ENCODE data around the gene SF3A2. TPM values are rescaled to one million over a fixed set of nuclear protein-coding genes. Genes with fewer than 3 reads are reported as not detected.
A peak's percentile ranks its signal among the peaks of the same experiment; 100 is the strongest.

SF3A2 gene
- total and polyA plus RNA-seq, 4 donors = 29.2 to 97.8 (median 56.3) TPM

DNA sequence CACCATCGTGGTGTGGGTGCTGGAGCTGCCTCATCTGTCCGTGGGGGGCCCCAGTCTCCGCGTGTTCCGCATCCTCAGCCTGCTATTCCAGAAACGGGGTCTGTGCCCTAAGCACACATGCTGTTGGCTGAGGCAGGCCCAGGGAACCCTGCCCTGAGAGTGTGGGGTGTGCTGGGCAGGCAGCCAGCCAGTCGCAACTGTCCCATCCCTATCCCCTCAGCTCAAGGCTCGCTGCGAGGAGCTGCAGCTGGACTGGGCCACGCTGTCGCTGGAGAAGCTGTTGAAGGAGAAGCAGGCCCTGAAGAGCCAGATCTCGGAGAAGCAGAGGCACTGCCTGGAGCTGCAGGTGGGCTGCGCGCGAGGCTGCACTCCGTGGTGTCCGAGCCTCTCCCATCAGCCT is 22.4 kb upstream of the SF3A2 start:
- H3K36me3 ChIP-seq (ENCODE audit: control insufficient read depth, insufficient read depth, low read length) = peaks cover 100% of the 10 kb centered on the region
- H3K27me3 ChIP-seq (ENCODE audit: control insufficient read depth, insufficient read depth, low read length) = no peaks in the 10 kb centered on the region
- no peak overlapping the region for H3K4me3 ChIP-seq (ENCODE audit: low read depth, low read length)
- 88% methylated on average over 17 of the region's 17 CpGs for WGBS (ENCODE audit: insufficient coverage)
- H3K9me3 ChIP-seq (ENCODE audit: control insufficient read depth, insufficient read depth, low read length) = no peaks in the 10 kb centered on the region
- no peak overlapping the region for H3K27ac ChIP-seq (ENCODE audit: low read depth, low read length)
- H3K4me1 ChIP-seq (ENCODE audit: control insufficient read depth, insufficient read depth, low read length) = peaks cover under 1% of the 10 kb centered on the region
- no peak for DNase-seq (ENCODE audit: low read depth in 4 of 6, low spot score in 6 of 6)

DNA sequence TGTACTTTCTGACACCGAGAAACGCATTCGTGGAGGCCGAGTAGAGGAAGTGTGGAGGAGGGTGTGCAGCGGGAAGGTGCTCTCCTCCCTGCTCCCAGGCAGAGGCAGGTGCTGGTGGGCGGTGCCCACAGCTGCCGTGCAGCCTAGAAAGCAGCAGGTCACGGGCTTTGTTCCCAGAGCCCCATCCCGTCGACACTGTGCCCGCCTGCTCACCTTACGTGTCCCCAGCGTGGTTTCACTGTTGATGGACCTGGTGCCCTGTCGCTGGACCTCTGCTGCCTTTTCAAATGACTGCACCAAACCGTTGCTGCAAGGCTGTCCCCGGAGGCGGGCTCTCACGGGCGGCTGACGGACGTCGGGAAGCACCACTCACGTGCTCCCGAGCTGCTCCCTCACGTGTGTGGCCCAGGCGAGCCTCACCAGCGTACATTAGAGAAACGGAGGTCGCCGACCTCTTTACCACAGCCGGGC is 21.3 kb upstream of the SF3A2 start:
- no peak overlapping the region for H3K27ac ChIP-seq (ENCODE audit: low read depth, low read length)
- no peak overlapping the region for H3K4me3 ChIP-seq (ENCODE audit: low read depth, low read length)
- peaks cover 9% of the 10 kb centered on the region for H3K4me1 ChIP-seq (ENCODE audit: control insufficient read depth, insufficient read depth, low read length)
- DNase-seq (ENCODE audit: low read depth in 4 of 6, low spot score in 6 of 6) = no peak
- H3K27me3 ChIP-seq (ENCODE audit: control insufficient read depth, insufficient read depth, low read length) = no peaks in the 10 kb centered on the region
- peaks cover 100% of the 10 kb centered on the region for H3K36me3 ChIP-seq (ENCODE audit: control insufficient read depth, insufficient read depth, low read length)
- no peaks in the 10 kb centered on the region for H3K9me3 ChIP-seq (ENCODE audit: control insufficient read depth, insufficient read depth, low read length)
- 77% methylated on average over 27 of the region's 31 CpGs for WGBS (ENCODE audit: insufficient coverage)

DNA sequence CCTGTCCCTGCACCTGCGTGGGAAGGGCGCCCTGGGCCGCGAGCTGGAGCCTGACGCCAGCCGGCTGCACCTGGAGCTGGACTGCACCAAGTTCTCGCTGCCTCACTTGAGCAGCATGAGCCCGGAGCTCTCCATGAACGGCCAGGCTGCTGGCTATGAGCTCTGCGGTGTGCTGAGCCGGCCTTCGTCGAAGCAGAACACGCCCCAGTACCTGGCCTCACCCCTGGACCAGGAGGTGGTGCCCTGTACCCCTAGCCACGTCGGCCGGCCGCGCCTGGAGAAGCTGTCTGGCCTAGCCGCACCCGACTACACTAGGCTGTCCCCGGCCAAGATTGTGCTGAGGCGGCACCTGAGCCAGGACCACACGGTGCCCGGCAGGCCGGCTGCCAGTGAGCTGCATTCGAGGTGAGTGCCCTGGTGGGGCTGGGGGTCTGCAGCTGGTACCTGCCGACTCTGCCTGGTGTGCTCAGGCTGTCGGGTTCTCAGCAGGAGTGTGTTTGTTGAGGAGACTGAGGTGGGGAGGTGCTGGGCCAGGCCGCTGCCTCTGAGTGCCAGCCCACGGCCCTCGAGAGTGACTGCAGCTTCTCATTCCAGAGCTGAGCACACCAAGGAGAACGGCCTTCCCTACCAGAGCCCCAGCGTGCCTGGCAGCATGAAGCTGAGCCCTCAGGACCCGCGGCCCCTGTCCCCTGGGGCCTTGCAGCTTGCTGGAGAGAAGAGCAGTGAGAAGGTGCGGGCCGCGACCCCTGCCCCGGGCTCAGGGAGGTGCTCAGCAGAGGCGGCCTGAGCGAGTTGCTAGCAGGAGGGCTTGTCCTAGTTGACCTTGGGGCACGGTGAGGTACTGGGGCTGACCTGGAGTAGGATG is 20.0 kb upstream of the SF3A2 start:
- DNase-seq (ENCODE audit: low read depth in 4 of 6, low spot score in 6 of 6) = no peak
- no peak overlapping the region for H3K4me3 ChIP-seq (ENCODE audit: low read depth, low read length)
- no peak overlapping the region for H3K27ac ChIP-seq (ENCODE audit: low read depth, low read length)
- 96% methylated on average over 43 of the region's 43 CpGs for WGBS (ENCODE audit: insufficient coverage)
- peaks cover 99% of the 10 kb centered on the region for H3K36me3 ChIP-seq (ENCODE audit: control insufficient read depth, insufficient read depth, low read length)
- H3K27me3 ChIP-seq (ENCODE audit: control insufficient read depth, insufficient read depth, low read length) = no peaks in the 10 kb centered on the region
- no peaks in the 10 kb centered on the region for H3K9me3 ChIP-seq (ENCODE audit: control insufficient read depth, insufficient read depth, low read length)
- H3K4me1 ChIP-seq (ENCODE audit: control insufficient read depth, insufficient read depth, low read length) = peaks cover 21% of the 10 kb centered on the region

DNA sequence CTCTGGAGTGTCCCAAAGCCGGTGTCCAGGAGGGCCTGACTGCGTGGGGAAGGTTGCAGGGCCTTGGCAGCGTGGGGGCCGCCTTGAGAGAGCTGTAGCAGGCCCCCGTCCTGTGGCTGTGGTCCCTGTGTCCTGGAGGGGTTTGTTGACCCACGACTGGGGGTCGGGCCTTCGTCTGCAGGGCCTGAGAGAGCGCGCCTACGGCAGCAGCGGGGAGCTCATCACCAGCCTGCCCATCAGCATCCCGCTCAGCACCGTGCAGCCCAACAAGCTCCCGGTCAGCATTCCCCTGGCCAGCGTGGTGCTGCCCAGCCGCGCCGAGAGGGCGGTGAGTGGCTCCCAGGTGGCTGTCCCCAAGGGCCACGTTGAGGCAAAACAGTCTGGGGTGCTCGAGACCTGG is 19.0 kb upstream of the SF3A2 start:
- Histone ChIP-seq H3K4me3 (ENCODE audit: low read depth, low read length) (no peak overlapping the region), H3K9me3 (ENCODE audit: control insufficient read depth, insufficient read depth, low read length) (no peaks in the 10 kb centered on the region), H3K36me3 (ENCODE audit: control insufficient read depth, insufficient read depth, low read length) (peaks cover 99% of the 10 kb centered on the region), H3K4me1 (ENCODE audit: control insufficient read depth, insufficient read depth, low read length) (peaks cover 25% of the 10 kb centered on the region), H3K27ac (ENCODE audit: low read depth, low read length) (no peak overlapping the region), H3K27me3 (ENCODE audit: control insufficient read depth, insufficient read depth, low read length) (no peaks in the 10 kb centered on the region)
- WGBS (ENCODE audit: insufficient coverage) = 96% methylated on average over 22 of the region's 22 CpGs
- DNase-seq (ENCODE audit: low read depth in 4 of 6, low spot score in 6 of 6) = no peak

DNA sequence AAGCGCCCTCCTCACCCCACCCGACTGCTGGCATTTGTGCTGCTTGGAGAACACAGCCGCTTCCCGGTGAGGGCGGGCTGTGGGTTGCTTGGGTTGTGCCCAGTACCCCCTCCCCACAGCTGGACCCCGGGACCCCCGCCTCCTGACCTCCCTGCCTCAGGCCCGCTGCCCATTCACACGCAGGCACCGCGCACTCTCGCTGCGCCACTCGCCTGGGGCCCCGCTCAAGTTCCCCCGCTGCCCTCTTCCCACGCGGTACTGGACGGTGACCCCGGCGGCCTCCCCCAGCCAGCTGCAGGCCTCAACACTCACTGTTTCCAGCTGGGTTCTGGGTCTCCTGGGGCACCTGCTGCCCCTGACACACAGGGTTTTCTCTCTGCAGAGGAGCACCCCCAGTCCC is 16.9 kb upstream of the SF3A2 start:
- Histone ChIP-seq H3K27ac (ENCODE audit: low read depth, low read length) (peak overlapping the region; percentile 13), H3K4me3 (ENCODE audit: low read depth, low read length) (no peak overlapping the region), H3K9me3 (ENCODE audit: control insufficient read depth, insufficient read depth, low read length) (no peaks in the 10 kb centered on the region), H3K27me3 (ENCODE audit: control insufficient read depth, insufficient read depth, low read length) (no peaks in the 10 kb centered on the region), H3K4me1 (ENCODE audit: control insufficient read depth, insufficient read depth, low read length) (peaks cover 25% of the 10 kb centered on the region), H3K36me3 (ENCODE audit: control insufficient read depth, insufficient read depth, low read length) (peaks cover 99% of the 10 kb centered on the region)
- 95% methylated on average over 21 of the region's 21 CpGs for WGBS (ENCODE audit: insufficient coverage)
- no peak for DNase-seq (ENCODE audit: low read depth in 4 of 6, low spot score in 6 of 6)

DNA sequence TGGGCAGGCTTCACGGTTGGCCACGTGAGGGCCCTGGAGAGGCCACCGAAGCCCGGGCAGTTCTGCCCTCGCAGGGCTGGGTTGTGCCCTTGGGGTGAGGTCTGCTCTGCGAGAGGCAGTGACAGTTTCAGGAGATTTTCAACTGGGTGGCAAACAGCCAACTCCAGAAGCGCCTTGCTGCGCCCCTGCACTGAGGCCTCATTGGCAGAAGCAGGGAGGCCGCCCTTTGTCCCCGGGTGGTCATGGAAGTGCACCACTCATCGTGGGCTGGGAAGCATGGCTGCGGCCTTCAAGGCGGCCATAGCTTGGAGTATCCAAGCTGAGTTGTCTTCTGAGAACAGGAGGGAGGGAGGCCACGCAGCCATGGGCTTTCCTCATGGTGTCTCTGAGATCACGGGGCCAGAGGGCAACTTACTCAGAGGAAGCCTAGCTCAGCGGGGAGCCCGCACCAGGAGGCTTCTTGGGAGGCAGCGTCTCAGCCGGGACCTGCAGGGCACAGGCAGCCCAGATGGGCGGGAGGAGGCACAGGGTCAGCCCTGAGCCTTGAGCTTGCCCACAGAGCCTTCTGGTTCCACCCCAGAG is 15.3 kb upstream of the SF3A2 start:
- peak overlapping the region; percentile 78 for H3K27ac ChIP-seq (ENCODE audit: low read depth, low read length)
- DNase-seq (ENCODE audit: low read depth in 4 of 6, low spot score in 6 of 6) = peak in 1 of 6 donors; percentile 27
- peaks cover 25% of the 10 kb centered on the region for H3K4me1 ChIP-seq (ENCODE audit: control insufficient read depth, insufficient read depth, low read length)
- no peaks in the 10 kb centered on the region for H3K9me3 ChIP-seq (ENCODE audit: control insufficient read depth, insufficient read depth, low read length)
- no peaks in the 10 kb centered on the region for H3K27me3 ChIP-seq (ENCODE audit: control insufficient read depth, insufficient read depth, low read length)
- 88% methylated on average over 20 of the region's 20 CpGs for WGBS (ENCODE audit: insufficient coverage)
- peaks cover 99% of the 10 kb centered on the region for H3K36me3 ChIP-seq (ENCODE audit: control insufficient read depth, insufficient read depth, low read length)
- H3K4me3 ChIP-seq (ENCODE audit: low read depth, low read length) = no peak overlapping the region

DNA sequence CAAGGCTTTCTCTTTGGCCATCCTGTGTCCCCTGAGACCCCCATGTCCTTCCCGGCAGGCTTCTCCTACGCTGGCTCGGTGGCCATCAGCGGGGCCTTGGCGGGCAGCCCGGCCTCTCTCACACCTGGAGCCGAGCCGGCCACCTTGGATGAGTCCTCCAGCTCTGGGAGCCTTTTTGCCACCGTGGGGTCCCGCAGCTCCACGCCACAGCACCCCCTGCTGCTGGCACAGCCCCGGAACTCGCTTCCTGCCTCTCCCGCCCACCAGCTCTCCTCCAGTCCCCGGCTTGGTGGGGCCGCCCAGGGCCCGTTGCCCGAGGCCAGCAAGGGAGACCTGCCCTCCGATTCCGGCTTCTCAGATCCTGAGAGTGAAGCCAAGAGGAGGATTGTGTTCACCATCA is 14.7 kb upstream of the SF3A2 start:
- WGBS (ENCODE audit: insufficient coverage) = 90% methylated on average over 20 of the region's 20 CpGs

DNA sequence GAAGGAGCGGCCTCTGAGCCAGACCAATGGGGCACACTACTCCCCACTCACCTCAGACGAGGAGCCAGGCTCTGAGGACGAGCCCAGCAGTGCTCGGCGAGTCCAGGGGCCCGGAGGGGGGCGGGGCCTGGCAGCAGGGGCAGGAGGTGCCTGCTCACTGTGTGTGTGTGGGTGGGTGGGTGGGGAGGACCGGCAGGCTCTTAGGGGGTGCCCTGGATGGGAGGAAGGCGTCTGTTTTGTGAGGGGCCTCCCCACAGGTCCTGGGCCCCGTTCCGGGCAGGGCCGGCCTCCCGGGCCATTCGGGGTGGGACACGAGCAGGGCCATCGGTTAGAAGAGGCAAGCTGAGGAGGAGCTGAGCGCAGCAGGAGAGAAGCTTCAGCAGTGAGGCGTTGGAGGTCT is 13.2 kb upstream of the SF3A2 start:
- Histone ChIP-seq H3K4me3 (ENCODE audit: low read depth, low read length) (no peak overlapping the region), H3K27me3 (ENCODE audit: control insufficient read depth, insufficient read depth, low read length) (no peaks in the 10 kb centered on the region), H3K36me3 (ENCODE audit: control insufficient read depth, insufficient read depth, low read length) (peaks cover 99% of the 10 kb centered on the region), H3K27ac (ENCODE audit: low read depth, low read length) (no peak overlapping the region), H3K4me1 (ENCODE audit: control insufficient read depth, insufficient read depth, low read length) (peaks cover 25% of the 10 kb centered on the region), H3K9me3 (ENCODE audit: control insufficient read depth, insufficient read depth, low read length) (no peaks in the 10 kb centered on the region)
- WGBS (ENCODE audit: insufficient coverage) = 88% methylated on average over 9 of the region's 18 CpGs
- DNase-seq (ENCODE audit: low read depth in 4 of 6, low spot score in 6 of 6) = no peak

More for the DNA sequence above, 14.7 kb upstream of the SF3A2 start:
- Histone ChIP-seq H3K4me1 (ENCODE audit: control insufficient read depth, insufficient read depth, low read length) (peaks cover 25% of the 10 kb centered on the region), H3K36me3 (ENCODE audit: control insufficient read depth, insufficient read depth, low read length) (peaks cover 99% of the 10 kb centered on the region), H3K4me3 (ENCODE audit: low read depth, low read length) (no peak overlapping the region), H3K27ac (ENCODE audit: low read depth, low read length) (peak overlapping the region; percentile 78), H3K9me3 (ENCODE audit: control insufficient read depth, insufficient read depth, low read length) (no peaks in the 10 kb centered on the region), H3K27me3 (ENCODE audit: control insufficient read depth, insufficient read depth, low read length) (no peaks in the 10 kb centered on the region)
- DNase-seq (ENCODE audit: low read depth in 4 of 6, low spot score in 6 of 6) = no peak

DNA sequence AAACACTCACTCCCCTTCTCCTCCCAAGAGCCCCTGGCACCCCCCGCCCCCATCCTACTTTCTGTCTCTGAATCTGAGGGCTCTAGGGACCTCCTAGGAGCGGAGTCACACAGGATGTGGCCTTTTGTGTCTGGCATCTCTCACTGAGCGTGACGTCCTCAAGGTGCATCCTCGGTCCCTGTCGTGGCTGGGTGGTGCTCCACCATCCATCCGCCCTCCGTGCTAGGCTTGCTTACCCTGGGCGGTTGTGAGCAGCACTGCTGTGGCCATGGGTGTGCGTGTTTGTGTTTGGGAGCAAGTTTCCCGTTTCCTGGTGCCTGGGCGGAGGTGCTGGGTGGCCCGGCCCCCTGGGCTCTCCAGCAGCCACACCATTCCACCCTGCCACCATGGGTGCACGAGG is 12.7 kb upstream of the SF3A2 start:
- no peaks in the 10 kb centered on the region for H3K9me3 ChIP-seq (ENCODE audit: control insufficient read depth, insufficient read depth, low read length)
- no peak overlapping the region for H3K27ac ChIP-seq (ENCODE audit: low read depth, low read length)
- H3K4me1 ChIP-seq (ENCODE audit: control insufficient read depth, insufficient read depth, low read length) = peaks cover 25% of the 10 kb centered on the region
- peaks cover 99% of the 10 kb centered on the region for H3K36me3 ChIP-seq (ENCODE audit: control insufficient read depth, insufficient read depth, low read length)
- H3K4me3 ChIP-seq (ENCODE audit: low read depth, low read length) = no peak overlapping the region
- WGBS (ENCODE audit: insufficient coverage) = 93% methylated on average over 11 of the region's 14 CpGs
- H3K27me3 ChIP-seq (ENCODE audit: control insufficient read depth, insufficient read depth, low read length) = no peaks in the 10 kb centered on the region
- no peak for DNase-seq (ENCODE audit: low read depth in 4 of 6, low spot score in 6 of 6)
